Glutamatergic neuron (in vitro differentiated cells): ENCODE results near the gene NFATC1. TPM values are rescaled to one million over a fixed set of nuclear protein-coding genes. Genes with fewer than 3 reads are reported as not detected.
A peak's percentile ranks its signal among the peaks of the same experiment; 100 is the strongest.

Source experiments
- DNase-seq: peaks from one replicate; pipeline ENCODE4 v3.0.0; 2022
- H3K27ac Mint-ChIP-seq: one replicate; pipeline ENCODE4 v1.8.0; 2020; ENCODE audit warnings: mild to moderate bottlenecking, mixed read lengths, inconsistent platforms; ENCODE audit not compliant: unreplicated experiment
- H3K27me3 Mint-ChIP-seq: one replicate; pipeline ENCODE4 v1.8.0; 2020; ENCODE audit warnings: mild to moderate bottlenecking, moderate library complexity, mixed read lengths, inconsistent platforms; ENCODE audit not compliant: unreplicated experiment
- H3K36me3 Mint-ChIP-seq: one replicate; pipeline ENCODE4 v1.8.0; 2020; ENCODE audit warnings: mild to moderate bottlenecking, mixed read lengths, inconsistent platforms; ENCODE audit not compliant: unreplicated experiment
- H3K4me1 Mint-ChIP-seq: one replicate; pipeline ENCODE4 v1.8.0; 2020; ENCODE audit warnings: mild to moderate bottlenecking, low read depth, mixed read lengths, inconsistent platforms; ENCODE audit not compliant: unreplicated experiment
- H3K4me3 Mint-ChIP-seq: one replicate; pipeline ENCODE4 v1.8.0; 2020; ENCODE audit warnings: mild to moderate bottlenecking, mixed read lengths, inconsistent platforms; ENCODE audit not compliant: unreplicated experiment
- H3K9me3 Mint-ChIP-seq: one replicate; pipeline ENCODE4 v1.8.0; 2020; ENCODE audit warnings: mild to moderate bottlenecking, moderate library complexity, mixed read lengths, inconsistent platforms; ENCODE audit not compliant: unreplicated experiment
- total RNA-seq: library from RNA; stranded (reverse); fragmentation: NEBNext Ultra II Directional; extraction: Animal tissue kit (Norgen Biotek cat#: 25700); gene quantifications from one replicate; pipeline ENCODE4 v1.2.1, GENCODE V29; 2021; ENCODE audit not compliant: unreplicated experiment
- TF ChIP-seq, protein P1 (sequence below): fragments of 200-600 bp; sonication (generic); IDR thresholded peaks from one replicate; pipeline ENCODE4 v1.5.0; 2021; ENCODE audit not compliant: partially characterized antibody, unreplicated experiment

Gene NFATC1
- total RNA-seq, 1 donor from 2014 or later: 5.3 TPM

DNA sequence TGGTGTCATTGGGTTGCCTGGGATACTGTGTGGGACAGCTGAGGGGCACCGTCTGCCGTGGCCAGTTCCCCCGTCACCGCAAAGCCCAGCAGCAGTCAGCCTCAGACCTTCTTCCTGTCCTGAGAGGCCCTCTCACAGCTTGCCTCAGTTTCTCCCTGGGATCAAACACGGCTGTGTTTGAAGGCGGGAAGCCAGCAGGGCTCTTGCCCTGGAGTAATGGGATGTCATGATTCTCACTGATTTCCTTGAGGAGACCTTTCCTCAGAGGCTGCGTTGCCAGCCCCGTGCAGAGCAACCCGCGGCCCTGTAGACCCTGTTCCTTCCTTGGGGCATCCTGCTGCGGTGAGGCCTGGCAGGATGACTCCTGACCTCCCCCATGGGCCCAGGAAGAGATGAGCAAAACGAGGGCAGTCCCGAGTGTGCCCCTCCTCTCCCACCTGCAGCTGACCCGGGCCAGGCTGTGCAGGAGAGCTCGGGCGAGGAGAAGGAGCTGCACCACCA, 13.9 kb upstream of the NFATC1 start:
- H3K4me1 Mint-ChIP-seq: peaks cover 8% of the 10 kb centered on the region
- no peak for DNase-seq
- H3K9me3 Mint-ChIP-seq: peaks cover 9% of the 10 kb centered on the region
- no peak overlapping the region for H3K4me3 Mint-ChIP-seq
- no peak overlapping the region for H3K27ac Mint-ChIP-seq
- H3K36me3 Mint-ChIP-seq: no peaks in the 10 kb centered on the region
- peaks cover 8% of the 10 kb centered on the region for H3K27me3 Mint-ChIP-seq
- TF ChIP-seq, protein P1, sequence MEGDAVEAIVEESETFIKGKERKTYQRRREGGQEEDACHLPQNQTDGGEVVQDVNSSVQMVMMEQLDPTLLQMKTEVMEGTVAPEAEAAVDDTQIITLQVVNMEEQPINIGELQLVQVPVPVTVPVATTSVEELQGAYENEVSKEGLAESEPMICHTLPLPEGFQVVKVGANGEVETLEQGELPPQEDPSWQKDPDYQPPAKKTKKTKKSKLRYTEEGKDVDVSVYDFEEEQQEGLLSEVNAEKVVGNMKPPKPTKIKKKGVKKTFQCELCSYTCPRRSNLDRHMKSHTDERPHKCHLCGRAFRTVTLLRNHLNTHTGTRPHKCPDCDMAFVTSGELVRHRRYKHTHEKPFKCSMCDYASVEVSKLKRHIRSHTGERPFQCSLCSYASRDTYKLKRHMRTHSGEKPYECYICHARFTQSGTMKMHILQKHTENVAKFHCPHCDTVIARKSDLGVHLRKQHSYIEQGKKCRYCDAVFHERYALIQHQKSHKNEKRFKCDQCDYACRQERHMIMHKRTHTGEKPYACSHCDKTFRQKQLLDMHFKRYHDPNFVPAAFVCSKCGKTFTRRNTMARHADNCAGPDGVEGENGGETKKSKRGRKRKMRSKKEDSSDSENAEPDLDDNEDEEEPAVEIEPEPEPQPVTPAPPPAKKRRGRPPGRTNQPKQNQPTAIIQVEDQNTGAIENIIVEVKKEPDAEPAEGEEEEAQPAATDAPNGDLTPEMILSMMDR: no peak

DNA sequence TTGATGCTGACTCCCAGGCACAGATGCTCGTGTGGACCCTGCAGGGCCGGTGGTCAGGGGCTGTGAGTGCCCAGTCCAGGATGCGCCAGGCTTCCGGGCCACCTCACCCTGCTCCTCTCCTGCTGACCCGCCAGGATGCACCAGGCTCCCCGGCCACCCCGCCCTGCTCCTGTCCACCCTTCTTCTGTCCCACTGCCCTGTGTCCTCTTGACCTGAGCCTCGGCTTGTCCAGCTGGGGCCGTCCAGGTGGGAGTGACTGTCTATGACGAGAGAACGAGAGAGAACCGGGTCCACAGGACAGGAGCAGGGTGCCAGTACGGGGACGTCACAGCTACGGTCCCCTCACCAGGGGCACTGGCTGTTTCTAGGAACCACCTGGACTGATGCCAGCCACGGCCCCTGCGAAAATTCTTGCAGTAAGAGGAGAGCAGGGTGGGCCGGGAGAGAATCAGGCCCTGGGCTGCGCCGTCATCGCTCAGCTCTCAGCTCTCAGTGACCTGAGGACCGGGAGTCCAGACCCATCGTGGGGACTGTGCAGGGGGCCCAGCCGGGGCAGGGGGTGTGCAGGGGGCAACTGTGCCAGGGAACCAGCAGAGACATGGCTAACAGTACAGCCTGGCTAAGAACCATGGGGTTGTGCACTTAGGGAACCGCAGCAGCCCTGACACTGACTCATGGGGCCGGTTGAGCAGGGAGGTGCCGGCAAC, 12.9 kb upstream of the NFATC1 start:
- Mint-ChIP-seq H3K4me3 (no peak overlapping the region), H3K36me3 (no peaks in the 10 kb centered on the region), H3K27ac (no peak overlapping the region), H3K9me3 (peaks cover 11% of the 10 kb centered on the region), H3K4me1 (peaks cover 12% of the 10 kb centered on the region), H3K27me3 (peaks cover 8% of the 10 kb centered on the region)
- TF ChIP-seq, protein P1: no peak
- no peak for DNase-seq

DNA sequence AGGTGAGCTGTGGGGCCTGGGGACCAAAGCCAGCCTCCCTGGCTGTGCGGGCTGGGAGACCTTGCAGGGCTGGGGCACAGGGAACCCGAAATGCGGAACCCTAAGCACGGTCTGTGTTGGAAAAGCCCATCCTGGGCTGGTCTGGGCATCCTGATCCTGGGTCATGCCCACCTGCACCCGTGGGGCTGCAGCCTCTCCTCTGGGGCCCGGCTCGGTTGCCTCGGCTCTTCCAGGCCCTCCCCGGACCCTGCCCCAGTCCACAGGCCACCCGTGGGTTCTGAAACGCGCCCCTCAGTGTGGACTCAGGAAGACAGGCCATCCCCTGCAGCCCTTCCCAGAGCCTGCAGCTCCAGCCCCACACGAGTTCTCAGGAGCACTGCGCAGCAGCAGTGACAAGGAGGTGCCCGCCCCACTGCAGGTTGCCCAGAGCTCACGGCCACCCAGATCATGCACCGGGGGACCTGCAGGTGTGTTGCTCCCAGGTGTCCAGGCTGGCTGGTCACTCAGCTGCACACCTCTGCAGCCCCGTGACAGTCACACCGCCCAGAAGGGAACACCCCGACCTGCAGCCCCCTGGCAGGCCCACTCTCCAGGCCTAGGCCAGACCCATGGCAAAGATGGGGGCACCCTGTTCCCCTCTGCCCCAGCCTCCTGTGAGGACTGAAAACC, 12.2 kb upstream of the NFATC1 start:
- TF ChIP-seq, protein P1: no peak
- H3K27me3 Mint-ChIP-seq: peaks cover 8% of the 10 kb centered on the region
- no peak overlapping the region for H3K27ac Mint-ChIP-seq
- peaks cover 11% of the 10 kb centered on the region for H3K9me3 Mint-ChIP-seq
- no peak for DNase-seq
- H3K4me1 Mint-ChIP-seq: peaks cover 12% of the 10 kb centered on the region
- no peak overlapping the region for H3K4me3 Mint-ChIP-seq
- no peaks in the 10 kb centered on the region for H3K36me3 Mint-ChIP-seq

DNA sequence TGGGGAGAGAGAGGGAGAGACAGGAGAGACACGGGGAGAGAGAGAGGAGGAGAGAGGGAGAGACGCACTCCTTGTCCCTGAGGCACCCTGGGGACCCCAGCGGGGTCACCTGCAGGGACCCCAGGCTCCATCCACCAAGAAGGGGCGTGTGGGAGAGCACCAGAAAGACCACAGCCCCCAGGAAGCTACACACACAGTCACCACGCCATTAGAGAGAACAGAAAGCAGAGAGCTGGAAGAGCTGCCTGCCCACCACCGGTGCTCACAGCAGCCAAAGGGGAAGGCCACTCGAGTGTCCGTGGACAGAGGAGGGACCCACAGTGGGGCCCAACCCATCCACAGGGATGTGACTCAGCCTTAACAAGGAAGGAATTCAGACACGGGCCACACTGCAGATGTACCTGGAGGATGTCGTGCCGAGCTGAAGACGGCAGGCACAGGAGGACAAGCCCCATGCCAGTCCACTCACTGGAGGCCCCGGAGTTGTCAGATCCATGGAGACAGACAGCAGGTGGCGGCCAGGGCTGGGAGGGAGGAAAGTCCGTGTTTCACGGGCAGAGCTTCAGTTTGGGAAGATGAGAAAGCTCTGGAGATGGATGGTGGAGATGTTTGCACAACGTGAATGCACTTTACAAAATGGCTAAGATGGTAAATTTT, 11.5 kb upstream of the NFATC1 start:
- Mint-ChIP-seq H3K27me3 (peaks cover 10% of the 10 kb centered on the region), H3K4me1 (peaks cover 12% of the 10 kb centered on the region), H3K9me3 (peaks cover 11% of the 10 kb centered on the region), H3K27ac (peak overlapping the region; percentile 66), H3K4me3 (no peak overlapping the region), H3K36me3 (no peaks in the 10 kb centered on the region)
- TF ChIP-seq, protein P1: no peak
- no peak for DNase-seq
